ENCODE measurements around the gene CDK11B. TPM values are rescaled to one million over a fixed set of nuclear protein-coding genes. Genes with fewer than 3 reads are reported as not detected.

Gene CDK11B
- total RNA-seq, 1 experiment from 2014 or later, result 30.1 TPM

DNA sequence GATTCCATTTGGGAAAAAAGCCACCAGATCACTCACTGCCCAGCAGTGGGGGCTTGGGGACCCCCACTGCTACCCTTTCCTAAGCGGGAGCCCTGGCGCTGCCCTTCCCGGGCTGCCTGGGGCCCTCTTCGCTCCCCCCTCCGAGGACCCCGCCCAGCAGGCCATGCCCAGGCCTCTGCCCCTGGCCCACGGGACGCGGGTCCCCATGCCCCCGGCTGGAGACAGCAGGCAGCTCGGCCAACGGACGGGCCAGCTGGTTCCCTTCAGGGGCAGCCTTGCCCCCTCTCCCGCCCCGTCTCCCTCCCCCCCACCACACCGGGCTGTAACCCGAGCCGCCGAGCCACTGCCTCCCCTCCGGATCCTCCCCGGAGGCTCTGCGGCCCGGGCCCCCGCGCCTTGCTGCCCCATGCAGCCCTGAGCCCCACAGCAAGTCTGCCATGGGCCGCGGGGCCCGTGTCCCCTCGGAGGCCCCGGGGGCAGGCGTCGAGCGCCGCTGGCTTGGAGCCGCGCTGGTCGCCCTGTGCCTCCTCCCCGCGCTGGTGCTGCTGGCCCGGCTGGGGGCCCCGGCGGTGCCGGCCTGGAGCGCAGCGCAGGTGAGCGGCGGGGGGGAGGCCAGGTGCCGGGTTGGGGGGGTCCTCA lies 26.9 kb downstream of the CDK11B start, which contains the start of gene MMP23B:
Gene MMP23B, plus strand, starts transcription at position 392 of the 639 bp plus-strand sequence. Its CDS starts 46 bp downstream, at position 438.
- Histone ChIP-seq H3T11ph (ENCODE audit: low read length) (no peak within 1 kb of the TSS), H4K91ac (ENCODE audit: insufficient read length, low read depth, low read length) (no peak within 1 kb of the TSS), H3K79me1 (ENCODE audit: insufficient read depth, low read depth, low read length, poor library complexity, severe bottlenecking) (no peaks in the 10 kb centered on the region), H4K8ac (replicated peaks; ENCODE audit: insufficient read length, low read depth, low read length) (no peak within 1 kb of the TSS), H2AK5ac (ENCODE audit: insufficient read length, low read length) (no peak within 1 kb of the TSS), H4K5ac (ENCODE audit: insufficient read length, low read depth, low read length) (no peak within 1 kb of the TSS), H2BK120ac (ENCODE audit: low read depth, low read length, poor library complexity, severe bottlenecking) (peak within 1 kb of the TSS; percentile 57), H2BK20ac (ENCODE audit: low read depth, low read length, poor library complexity, severe bottlenecking) (no peak within 1 kb of the TSS), H2AFZ (ENCODE audit: low read length) (no peak within 1 kb of the TSS), H2BK5ac (ENCODE audit: insufficient read length, low read length) (no peak within 1 kb of the TSS), H3K56ac (ENCODE audit: insufficient read length, low read depth, low read length) (no peak within 1 kb of the TSS), H3K14ac (ENCODE audit: insufficient read depth, low read length) (no peak within 1 kb of the TSS), H3K27ac (ENCODE audit: insufficient read length, low read depth, low read length) (no peak within 1 kb of the TSS), H3K4me2 (ENCODE audit: insufficient read depth, insufficient read length, low read length) (peak within 1 kb of the TSS; percentile 40), H3K23me2 (ENCODE audit: insufficient read length, low read depth, low read length, poor library complexity, severe bottlenecking) (peaks cover 7% of the 10 kb centered on the region), H2BK12ac (ENCODE audit: insufficient read length, low read depth, low read length) (no peak within 1 kb of the TSS), H3K4me1 (ENCODE audit: insufficient read depth, low read length) (no peaks in the 10 kb centered on the region), H2BK15ac (ENCODE audit: low read depth, low read length) (no peak within 1 kb of the TSS), H3K27me3 (ENCODE audit: insufficient read depth, low read length) (no peaks in the 10 kb centered on the region; the same call in 1 of the 2 replicates), H3K9ac (ENCODE audit: extremely low read depth, insufficient read length, low read length) (no peak within 1 kb of the TSS), H4K20me1 (ENCODE audit: control insufficient read depth, insufficient read depth, insufficient read length) (no peaks in the 10 kb centered on the region), H3K79me2 (ENCODE audit: insufficient read depth, low read length) (no peaks in the 10 kb centered on the region), H3K18ac (ENCODE audit: insufficient read length, low read depth, low read length) (peak within 1 kb of the TSS; percentile 64), H3K23ac (ENCODE audit: insufficient read length, low read depth, low read length) (no peak within 1 kb of the TSS), H3K4ac (ENCODE audit: low read depth, low read length) (no peak within 1 kb of the TSS), H3K9me3 (ENCODE audit: control insufficient read depth, low read depth, low read length) (no peaks in the 10 kb centered on the region)
- Mint-ChIP-seq H3K4me3 (peak within 1 kb of the TSS; percentile 52 to 75), H3K36me3 (ENCODE audit: insufficient read depth in 1 of 3, low read depth in 3 of 3) (peaks cover 2 to 6% (median 5%) of the 10 kb centered on the region in 3 experiments; a peak in 4 of 7 replicates), H3K9me3 (no peaks in the 10 kb centered on the region), H3K4me1 (peaks cover 2% of the 10 kb centered on the region in 2 experiments; a peak in 2 of 4 replicates), H3K27me3 (ENCODE audit: low read depth) (peaks cover 12% of the 10 kb centered on the region), H3K27ac (no peak within 1 kb of the TSS)
- DNase-seq, result peak; percentile 67
- TF ChIP-seq, protein P1, sequence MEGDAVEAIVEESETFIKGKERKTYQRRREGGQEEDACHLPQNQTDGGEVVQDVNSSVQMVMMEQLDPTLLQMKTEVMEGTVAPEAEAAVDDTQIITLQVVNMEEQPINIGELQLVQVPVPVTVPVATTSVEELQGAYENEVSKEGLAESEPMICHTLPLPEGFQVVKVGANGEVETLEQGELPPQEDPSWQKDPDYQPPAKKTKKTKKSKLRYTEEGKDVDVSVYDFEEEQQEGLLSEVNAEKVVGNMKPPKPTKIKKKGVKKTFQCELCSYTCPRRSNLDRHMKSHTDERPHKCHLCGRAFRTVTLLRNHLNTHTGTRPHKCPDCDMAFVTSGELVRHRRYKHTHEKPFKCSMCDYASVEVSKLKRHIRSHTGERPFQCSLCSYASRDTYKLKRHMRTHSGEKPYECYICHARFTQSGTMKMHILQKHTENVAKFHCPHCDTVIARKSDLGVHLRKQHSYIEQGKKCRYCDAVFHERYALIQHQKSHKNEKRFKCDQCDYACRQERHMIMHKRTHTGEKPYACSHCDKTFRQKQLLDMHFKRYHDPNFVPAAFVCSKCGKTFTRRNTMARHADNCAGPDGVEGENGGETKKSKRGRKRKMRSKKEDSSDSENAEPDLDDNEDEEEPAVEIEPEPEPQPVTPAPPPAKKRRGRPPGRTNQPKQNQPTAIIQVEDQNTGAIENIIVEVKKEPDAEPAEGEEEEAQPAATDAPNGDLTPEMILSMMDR (conservative IDR thresholded peaks at IDR 0.05), result no peak
- no CpG with 5 or more reads among the region's 48 CpGs for WGBS (ENCODE audit: extremely low coverage, insufficient read length, low lambda C conversion rate)

All from H9 (cell line).